Tibial artery (tissue), 4 donors: ENCODE results near the gene SH2D1B.
"Not testable (repeated sequence)": the region's sequence is repeated elsewhere in the genome, so short reads cannot be mapped to it uniquely, and the experiment has no call there.

Experiments
- DNase-seq, 2 donors: peaks; one replicate each; pipeline ENCODE4 v3.0.0-alpha.2; 2019
- H3K27ac ChIP-seq, 2 donors: fragments of 200-600 bp; sonication (generic) in 1 of 2; 1 replicate in 1 of 2; 2 replicates in 1 of 2; pipeline ENCODE4 v1.5.1; 2018 to 2019; ENCODE audit warnings: mild to moderate bottlenecking in 1 of 2
- H3K27me3 ChIP-seq, 2 donors: fragments of 200-600 bp; sonication (generic) in 1 of 2; one replicate each; pipeline versions ENCODE4 v1.5.1 to v1.6.0; 2016 to 2019
- H3K36me3 ChIP-seq, 3 donors: fragments of 200-600 bp; sonication (generic) in 2 of 3; one replicate each; pipeline ENCODE4 v1.5.1; 2016 to 2019; ENCODE audit warnings: mild to moderate bottlenecking in 2 of 3
- H3K4me1 ChIP-seq, 4 donors: fragments of 200-600 bp; sonication (generic) in 2 of 4; 1 replicate in 3 of 4; 2 replicates in 1 of 4; pipeline ENCODE4 v1.5.1; 2016 to 2019
- H3K4me3 ChIP-seq, 2 donors: fragments of 200-600 bp; sonication (generic) in 1 of 2; 1 replicate in 1 of 2; 2 replicates in 1 of 2; pipeline ENCODE4 v1.5.1; 2018 to 2019; ENCODE audit warnings: mild to moderate bottlenecking in 2 of 2
- H3K9me3 ChIP-seq, 3 donors: fragments of 200-600 bp; sonication (generic) in 1 of 3; one replicate each; pipeline ENCODE4 v1.5.1; 2016 to 2019
- CTCF ChIP-seq, 2 experiments: fragments of 200-600 bp in 1 of 2; fragments of 450-650 bp in 1 of 2; IDR thresholded peaks; one replicate each; pipeline ENCODE4 v1.5.1; 2017 to 2019; ENCODE audit warnings: antibody characterized with exemption in 2 of 2, mild to moderate bottlenecking in 1 of 2, moderate library complexity in 1 of 2
- intact Hi-C: fragments of 100-400 bp; cut with DNase I; formaldehyde crosslinking; loops from one replicate; pipeline ENCODE4 v1.15.0; 2023; ENCODE audit warnings: low total_unique reads

Gene SH2D1B

GRCh38 chr1:162353078-162353477, 58.9 kb downstream of the SH2D1B start:
- Histone ChIP-seq H3K9me3 (no peaks in the 10 kb centered on the region), H3K27ac (no peak overlapping the region), H3K4me3 (no peak overlapping the region), H3K4me1 (no peaks in the 10 kb centered on the region), H3K36me3 (peaks cover 0 to 27% (median 7%) of the 10 kb centered on the region in 3 donors), H3K27me3 (no peaks in the 10 kb centered on the region)
- no peak for DNase-seq
- no peak for TF ChIP-seq CTCF (IDR thresholded peaks at IDR 0.05)
- intact Hi-C loops = no loop called here

- DNase-seq, H3K4me1 ChIP-seq, H3K27me3 ChIP-seq, intact Hi-C loops, H3K9me3 ChIP-seq, H3K27ac ChIP-seq, H3K4me3 ChIP-seq: not testable (repeated sequence)
- peaks cover 0 to 20% (median 5%) of the 10 kb centered on the region in 3 donors for H3K36me3 ChIP-seq
These were observed 60.1 kb downstream of the SH2D1B start for GRCh38 chr1:162351874-162352273.

GRCh38 chr1:162351246-162351842, 60.6 kb downstream of the SH2D1B start:
- Histone ChIP-seq H3K27ac (no peak overlapping the region), H3K27me3 (no peaks in the 10 kb centered on the region), H3K4me3 (no peak overlapping the region), H3K4me1 (no peaks in the 10 kb centered on the region), H3K36me3 (peaks cover 0 to 15% (median 0%) of the 10 kb centered on the region in 3 donors), H3K9me3 (no peaks in the 10 kb centered on the region)
- no peak for TF ChIP-seq CTCF (IDR thresholded peaks at IDR 0.05)
- intact Hi-C loops = no loop called here
- DNase-seq = no peak

- intact Hi-C loops = no loop called here
- DNase-seq = no peak
- Histone ChIP-seq H3K27me3 (no peaks in the 10 kb centered on the region), H3K4me3 (no peak overlapping the region), H3K9me3 (no peaks in the 10 kb centered on the region), H3K27ac (no peak overlapping the region), H3K36me3 (no peaks in the 10 kb centered on the region), H3K4me1 (no peaks in the 10 kb centered on the region)
- TF ChIP-seq CTCF (IDR thresholded peaks at IDR 0.05) = no peak
These were observed 62.2 kb downstream of the SH2D1B start for GRCh38 chr1:162349635-162350330.

- no peaks in the 10 kb centered on the region for H3K36me3 ChIP-seq
- no peak overlapping the region for H3K4me3 ChIP-seq
- H3K27ac ChIP-seq = no peak overlapping the region
- no peaks in the 10 kb centered on the region for H3K27me3 ChIP-seq
- DNase-seq = no peak
- no peaks in the 10 kb centered on the region for H3K9me3 ChIP-seq
- intact Hi-C loops = no loop called here
- no peaks in the 10 kb centered on the region for H3K4me1 ChIP-seq
- TF ChIP-seq CTCF (IDR thresholded peaks at IDR 0.05) = no peak
These were observed 64.7 kb downstream of the SH2D1B start for GRCh38 chr1:162347281-162347680.
